Skin of body (tissue), 2 donors: ENCODE data around the gene ARAP3. TPM values are rescaled to one million over a fixed set of nuclear protein-coding genes. Genes with fewer than 3 reads are reported as not detected.

Experiments used
- DNase-seq: peaks from one replicate; lab custom pipeline; 2025; lab: John Stamatoyannopoulos, UW
- total RNA-seq: library from RNA; depleted of rRNA; stranded (reverse); fragments of >200 nt; gene quantifications from one replicate; pipeline ENCODE4 v1.2.3, GENCODE V29; 2014

The ARAP3 gene
- total RNA-seq, 1 donor from 2014 or later = 5.0 TPM

DNA sequence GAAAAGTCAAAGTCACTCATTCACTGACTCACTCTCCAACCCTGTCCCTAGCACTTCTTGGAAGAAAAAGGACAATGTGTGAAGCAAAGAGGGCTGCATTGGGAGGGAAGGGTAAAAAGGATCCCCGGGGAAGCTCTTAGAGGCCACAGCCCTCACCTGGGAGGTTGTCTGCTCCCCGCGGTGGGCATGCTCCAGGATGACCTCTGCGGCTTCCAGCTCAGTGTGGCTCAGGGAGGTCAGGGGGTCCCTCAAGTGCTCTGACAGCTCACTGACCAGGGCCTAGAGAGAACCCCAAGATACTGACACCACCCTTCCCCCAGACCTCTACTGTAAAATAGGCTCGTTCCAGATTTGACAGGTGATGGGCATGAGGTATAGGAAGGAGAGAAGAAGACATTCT is 34.8 kb downstream of the ARAP3 start:
- DNase-seq = no peak

DNA sequence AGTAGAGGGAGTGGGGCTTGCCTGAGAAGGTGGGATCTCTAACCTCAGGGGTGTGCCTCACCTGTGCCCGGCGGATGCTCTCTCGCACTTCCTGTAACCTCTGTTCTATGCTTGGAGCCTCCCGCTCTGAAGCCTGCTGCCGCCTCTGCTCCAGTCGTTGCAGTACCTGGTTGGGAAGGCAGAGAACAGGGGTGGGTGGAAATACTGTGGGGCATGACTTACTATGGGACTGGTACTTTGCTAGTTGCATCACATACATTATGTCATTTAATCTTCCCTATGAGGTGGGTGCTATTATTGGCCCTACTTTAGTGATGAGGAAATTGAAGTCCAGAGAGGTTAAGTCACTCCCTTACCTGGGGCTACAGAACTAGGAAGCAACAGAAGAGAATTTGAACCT is 36.0 kb downstream of the ARAP3 start:
- no peak for DNase-seq

DNA sequence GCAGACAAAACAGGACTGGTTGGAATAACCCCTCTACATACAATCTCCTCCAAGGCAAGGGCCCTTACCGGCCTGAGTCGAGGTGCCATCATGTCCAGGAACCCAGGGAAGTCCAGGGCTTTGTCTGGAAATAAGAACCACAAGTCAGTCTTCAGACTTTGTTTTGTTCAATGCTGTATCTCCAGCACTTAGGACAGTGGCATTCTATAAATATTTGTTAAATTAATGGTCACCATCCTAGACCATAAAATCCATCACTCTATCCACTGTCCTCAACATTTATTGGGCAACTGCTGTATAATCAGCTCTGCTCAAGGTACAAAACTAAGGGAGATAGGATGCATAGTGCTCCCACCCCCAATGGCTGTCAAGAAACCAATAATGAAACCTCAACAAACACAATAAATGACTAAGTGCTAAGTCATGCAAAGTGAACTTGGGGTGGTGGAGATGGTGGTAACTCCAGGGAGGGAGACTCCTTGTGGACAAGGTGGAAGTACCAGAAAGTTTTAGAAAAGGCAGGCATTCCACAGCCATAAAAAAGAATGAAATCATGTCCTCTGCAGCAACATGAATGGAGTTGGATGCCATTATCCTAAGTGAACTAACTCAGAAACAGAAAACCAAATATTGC is 40.3 kb downstream of the ARAP3 start:
- DNase-seq = no peak

DNA sequence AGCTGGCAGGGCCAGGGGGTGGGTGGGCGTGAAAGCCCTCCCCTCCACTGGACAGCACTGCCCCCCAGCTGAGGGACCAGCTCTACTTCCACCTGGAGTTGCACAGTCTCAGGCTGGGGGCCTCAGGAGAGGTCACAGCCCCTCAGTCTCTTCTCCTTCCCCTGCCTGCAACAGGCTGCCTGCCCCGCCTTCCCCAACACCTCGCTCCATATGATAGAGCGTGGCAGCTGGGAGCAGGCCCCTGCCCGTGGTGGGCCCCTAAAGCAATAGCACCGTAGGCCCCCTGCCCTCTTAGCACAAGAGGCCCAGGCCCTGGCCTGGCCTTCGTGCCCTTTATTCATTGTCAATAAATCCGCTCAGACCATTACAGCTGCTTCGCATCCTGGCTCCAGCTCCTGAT is 41.3 kb downstream of the ARAP3 start:
- no peak for DNase-seq

DNA sequence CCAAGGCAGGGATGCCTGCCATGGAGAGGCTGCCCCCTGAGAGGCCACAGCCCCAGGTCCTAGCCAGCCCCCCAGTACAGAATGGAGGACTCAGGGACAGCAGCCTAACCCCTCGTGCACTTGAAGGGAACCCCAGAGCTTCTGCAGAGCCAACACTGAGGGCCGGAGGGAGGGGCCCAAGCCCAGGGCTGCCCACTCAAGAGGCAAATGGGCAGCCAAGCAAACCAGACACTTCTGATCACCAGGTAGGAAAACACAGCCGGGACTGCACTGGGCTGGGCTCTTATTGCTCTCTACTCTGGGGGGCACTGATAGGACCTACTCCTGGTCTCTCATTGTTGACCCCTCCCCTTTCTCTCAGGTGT is 42.0 kb downstream of the ARAP3 start:
- no peak for DNase-seq

DNA sequence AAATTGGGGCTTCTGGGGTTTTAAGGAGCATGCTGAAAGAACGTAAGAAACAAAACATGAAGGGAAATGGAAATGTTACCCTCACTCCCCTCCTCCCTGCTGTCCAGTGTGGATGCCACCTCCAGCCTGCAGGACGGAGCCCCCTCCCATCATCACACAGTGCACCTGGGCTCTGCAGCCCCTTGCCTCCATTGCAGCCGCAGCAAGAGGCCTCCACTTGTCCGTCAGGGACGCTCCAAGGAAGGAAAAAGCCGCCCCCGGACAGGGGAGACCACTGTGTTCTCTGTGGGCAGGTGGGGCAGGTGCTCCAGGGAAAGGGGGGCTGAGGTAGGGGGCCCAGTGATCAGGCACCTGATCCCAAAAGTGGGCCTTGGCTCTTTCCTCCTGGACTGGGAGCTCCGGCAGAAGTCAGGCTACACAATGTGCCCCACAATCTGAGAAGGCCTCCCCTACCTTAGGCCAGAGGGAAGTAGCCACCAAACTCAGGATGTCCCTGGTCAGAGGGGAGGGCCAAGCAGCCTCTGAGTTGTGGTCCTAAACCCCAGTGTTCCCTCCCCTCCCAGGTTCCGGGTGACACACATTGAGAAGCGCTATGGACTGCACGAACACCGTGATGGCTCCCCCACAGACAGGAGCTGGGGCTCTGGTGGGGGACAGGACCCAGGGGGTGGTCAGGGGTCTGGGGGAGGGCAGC is 42.5 kb downstream of the ARAP3 start:
- DNase-seq = no peak

DNA sequence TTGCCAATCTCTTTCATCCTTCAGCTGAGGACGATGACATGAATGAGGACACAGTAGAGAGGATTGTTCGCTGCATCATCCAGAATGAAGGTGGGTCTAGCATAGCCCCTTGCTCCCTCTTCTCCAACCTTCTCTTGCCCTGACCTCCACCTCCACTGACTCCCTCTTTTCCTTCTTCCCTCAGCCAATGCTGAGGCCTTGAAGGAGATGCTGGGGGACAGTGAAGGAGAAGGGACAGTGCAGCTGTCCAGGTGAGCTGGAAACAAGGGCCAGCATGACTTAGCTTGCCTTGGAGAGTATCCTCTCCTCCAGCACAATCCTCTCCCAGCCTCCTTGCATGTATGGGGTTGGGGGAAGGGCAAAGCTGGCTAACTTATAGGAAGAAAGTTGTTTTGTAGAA is 43.3 kb downstream of the ARAP3 start:
- no peak for DNase-seq

DNA sequence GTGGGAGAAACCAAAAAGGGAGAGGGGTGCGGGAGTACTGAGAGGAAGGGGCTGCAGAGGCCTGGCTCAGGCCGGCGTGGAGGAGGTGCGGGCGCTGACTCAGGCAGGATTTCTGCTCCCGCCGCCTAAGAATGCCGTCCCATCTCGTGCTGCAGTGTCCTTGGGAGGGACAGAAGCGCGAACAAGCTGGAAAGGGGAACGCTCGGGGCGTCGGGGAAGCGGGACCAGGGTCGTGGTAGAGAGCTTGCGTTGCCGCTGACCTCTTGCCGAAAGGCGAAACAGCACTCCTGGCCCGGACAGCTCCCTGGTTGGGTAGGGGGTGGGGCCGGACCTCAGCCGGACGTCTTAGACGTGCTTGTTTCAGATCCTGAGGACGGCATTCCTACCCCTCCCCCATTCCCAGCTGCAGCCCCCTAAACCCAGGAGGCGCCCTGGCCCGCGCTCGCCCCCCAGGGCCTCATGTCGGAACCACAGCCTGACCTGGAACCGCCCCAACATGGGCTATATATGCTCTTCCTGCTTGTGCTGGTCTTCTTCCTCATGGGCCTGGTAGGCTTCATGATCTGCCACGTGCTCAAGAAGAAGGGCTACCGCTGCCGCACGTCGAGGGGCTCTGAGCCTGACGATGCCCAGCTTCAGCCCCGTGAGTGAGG is 44.1 kb downstream of the ARAP3 start:
- DNase-seq = no peak

DNA sequence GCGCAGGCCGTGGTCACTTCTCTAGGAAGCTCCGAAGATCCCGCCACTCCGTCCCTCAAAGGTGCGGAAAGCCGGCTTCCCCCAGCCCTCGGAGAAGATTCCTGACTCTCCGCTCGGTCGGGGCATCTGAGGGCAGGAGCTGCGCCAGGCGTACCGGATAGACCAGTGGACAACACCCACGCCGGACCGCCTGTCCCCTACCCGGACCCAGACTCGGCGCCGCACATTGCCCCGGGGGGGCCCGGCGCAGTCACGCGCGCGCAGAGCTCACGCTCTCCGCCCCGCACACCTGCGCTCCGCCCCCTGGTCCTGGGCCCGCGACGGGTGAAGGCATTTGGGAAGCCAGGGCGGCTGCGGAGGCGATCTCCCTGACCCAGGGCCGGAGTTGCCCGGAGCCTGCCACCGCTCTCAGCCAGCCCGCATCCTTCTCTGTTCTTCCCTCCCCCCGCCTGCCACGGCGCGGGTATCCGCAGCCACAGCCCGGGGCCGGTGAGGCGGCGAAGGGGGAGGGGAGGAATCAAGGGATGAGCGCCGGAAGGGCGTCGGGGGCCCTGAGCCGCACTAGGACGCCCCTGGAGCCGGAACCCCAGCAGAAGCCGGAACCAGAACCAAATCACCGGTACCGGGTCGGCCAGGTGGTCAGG is 44.8 kb downstream of the ARAP3 start:
- DNase-seq = no peak

DNA sequence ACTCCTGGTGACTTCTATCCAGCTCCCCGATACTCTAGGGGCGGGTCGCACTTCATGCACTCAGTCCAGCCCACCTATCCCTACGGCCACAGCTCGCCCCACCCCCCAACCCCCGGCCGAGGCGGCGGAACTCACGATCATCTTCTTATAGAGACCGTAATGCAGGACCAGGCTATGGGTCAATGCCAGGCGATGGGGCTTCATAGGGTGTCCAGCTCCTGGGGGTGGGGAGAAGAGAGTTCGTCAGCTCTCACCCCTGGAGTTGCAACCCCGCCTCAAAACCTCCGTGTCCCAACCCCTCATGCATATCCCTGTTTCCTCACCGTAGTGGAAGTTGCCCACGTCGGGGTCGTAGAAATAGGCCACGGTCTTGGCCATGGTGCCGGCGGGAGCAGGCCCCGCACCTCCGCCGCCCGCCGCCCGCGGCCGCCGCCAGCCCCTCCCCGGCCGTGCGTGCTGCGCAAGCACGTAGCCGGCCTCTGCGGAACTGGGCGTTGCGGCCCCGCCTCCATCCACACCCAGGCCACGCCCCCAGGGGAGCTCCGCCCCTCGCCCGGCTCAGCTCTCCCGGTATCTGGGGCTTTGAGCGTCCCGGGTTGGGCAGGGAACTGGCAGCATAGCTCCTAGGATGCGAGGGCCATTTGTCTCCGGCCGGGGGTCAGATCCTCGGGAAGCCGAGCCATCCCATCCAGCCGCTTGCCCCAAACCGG is 45.5 kb downstream of the ARAP3 start, which contains the start of the genes HDAC3 and RELL2:
Gene HDAC3 (minus strand): TSS at position 437 of the 710 bp plus-strand sequence. CDS start 59 bp downstream, at position 378.
Gene RELL2 (plus strand): TSS at position 585 of the 710 bp plus-strand sequence. CDS start 1,229 bp downstream, outside the sequence.
- DNase-seq = peak; percentile 79

DNA sequence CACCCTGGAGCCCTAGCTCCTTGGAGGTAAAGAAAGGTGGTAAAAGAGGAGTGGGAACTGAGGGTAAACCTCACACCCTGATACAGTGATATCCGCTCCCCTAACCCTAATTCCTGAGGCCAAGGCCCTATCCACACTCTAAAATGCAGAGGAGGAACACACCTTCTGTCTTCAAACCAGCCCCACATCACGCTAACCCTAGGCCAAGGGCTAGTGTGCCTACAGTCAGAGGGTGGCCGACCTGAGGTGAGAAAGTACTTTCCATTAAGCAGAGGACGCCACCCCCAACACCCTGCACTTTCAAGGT is 46.0 kb downstream of the ARAP3 start:
- no peak for DNase-seq

DNA sequence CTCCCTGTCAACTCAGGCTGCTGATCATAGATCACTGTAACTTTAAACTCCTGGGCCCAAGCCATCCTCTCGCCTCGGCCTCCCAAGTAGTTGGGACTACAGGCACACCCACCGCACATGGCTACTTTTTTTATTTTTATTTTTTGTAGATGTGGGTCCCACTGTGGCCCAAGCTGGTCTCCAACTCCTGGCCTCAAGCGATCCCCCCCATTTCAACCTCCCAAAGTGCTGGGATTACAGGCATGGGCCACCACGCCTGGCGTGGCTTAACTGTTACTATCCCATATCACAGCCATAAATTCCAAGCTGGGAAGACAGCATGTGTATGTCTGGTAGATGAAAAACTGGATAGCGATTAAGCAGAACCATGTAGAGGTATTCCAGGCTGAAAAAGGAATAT is 46.4 kb downstream of the ARAP3 start:
- no peak for DNase-seq

DNA sequence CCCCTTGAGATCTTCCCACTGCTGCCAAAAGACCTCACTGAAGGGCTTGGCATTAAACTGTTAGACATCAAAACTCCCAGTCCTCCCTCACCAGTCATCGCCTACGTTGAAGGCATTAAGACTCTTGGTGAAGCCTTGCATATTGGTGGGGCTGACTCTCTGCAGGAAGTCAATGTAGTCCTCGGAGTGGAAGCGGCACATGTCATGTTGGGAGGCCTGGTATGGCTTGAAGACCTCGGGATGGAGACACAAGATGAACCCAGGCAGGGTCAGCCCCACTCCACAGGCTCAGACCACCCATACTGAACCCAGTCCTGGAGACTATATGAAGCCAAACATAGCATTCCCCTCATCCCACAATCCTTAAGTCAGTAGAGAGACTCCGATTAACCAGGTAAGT is 47.3 kb downstream of the ARAP3 start:
- DNase-seq = no peak

DNA sequence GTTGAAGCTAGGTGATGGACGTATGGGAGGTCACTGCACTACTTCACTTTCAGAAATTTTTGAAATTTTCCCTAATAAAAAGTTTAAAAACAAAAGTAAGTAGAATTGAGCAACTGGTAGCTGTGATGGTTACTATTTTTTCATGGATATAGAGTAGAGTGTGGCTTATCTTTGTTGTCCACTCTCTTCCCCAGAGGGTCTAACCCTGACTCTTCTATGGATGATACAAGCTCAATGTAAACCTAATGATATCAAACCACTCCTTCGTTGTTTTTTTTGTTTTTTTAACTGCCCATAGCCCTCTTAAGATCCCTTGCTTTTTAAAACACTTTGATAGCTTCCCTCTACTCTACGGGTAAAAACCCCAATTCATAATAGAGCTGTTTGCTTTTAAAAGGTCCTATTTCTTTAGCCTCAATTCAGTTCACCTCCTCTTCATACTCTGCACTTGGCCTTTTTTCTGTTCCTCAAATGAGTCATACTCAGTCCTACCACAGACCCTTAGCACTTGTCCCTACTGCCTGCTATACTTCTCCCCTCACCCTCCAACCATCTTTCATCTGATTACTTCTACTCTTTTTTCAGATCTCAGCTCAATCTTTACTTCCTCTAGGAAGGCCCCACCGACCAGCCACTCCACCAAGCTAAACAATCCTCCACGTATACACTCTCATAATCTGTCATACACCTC is 48.0 kb downstream of the ARAP3 start:
- DNase-seq = no peak

DNA sequence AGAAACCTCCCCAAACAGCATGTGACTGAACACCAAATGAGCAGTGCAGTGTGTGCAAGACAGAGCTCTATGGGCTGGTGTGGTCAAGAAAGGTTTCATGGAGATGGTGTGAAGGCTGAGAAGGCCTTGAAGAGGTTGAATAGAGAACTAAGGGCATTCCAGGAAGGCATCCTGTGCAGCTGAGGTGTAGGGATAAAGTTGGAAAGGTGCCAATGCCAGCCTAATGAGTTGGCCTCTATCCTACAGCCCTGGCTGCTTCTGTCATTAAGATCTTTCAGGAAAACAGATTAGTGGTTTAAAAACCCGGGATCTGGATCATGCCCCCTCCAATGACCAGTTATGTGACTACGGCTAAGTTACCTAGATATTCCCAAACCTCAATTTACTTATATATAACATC is 49.4 kb downstream of the ARAP3 start:
- no peak for DNase-seq

DNA sequence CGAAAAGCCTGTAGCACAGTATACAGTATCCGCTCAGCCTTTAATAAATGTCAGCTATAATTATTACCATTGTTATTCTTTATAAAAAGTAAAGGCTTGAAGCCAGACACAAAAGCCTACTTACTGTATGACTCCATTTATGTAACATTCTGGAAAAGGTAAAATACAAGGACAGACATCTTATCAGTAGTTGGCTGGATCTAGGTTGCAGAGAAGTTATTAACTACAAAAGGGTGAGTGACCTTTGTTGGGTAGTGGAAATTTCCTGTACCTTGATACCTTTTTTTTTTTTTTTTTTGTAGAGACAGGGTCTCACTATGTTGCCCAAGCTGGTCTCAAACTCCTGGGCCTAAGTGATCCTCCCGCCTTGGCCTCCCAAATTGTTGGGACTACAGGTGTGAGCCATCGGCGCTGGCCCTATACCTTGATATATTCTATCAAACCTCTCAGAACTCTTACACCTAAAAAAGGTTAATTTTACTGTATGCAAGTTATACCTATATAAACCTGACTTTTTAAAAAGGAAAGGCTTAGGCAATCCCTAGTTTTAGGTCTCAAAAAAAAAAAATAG is 51.4 kb downstream of the ARAP3 start:
- no peak for DNase-seq

DNA sequence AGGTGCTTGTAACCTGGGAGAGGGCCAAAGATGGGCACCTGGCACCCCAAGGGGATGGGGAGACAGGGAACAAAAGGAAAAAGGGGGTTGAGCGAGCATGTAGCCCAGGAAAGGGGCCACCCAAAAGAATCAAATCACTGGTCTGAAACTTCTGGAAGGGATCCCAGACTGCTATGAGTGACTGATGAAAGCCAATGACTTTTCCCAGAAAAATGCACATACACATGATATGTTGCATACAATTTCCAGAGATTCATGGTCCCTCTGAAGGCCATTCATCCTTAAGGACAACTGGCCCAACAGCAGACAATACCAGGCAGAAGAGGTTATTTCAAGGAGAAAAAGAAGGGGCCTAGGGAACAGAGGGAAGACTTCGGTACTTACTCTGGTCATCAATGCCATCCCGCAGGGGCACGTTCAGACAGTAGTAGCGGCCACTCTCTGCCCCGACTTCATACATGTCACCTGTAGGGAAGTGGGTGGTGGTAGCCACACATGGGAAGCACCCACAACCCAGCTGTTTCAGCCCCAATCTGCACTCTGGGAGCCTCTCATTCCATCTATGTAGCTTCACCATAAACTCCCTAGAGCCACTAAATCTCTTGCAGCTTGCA is 53.7 kb downstream of the ARAP3 start:
- no peak for DNase-seq

DNA sequence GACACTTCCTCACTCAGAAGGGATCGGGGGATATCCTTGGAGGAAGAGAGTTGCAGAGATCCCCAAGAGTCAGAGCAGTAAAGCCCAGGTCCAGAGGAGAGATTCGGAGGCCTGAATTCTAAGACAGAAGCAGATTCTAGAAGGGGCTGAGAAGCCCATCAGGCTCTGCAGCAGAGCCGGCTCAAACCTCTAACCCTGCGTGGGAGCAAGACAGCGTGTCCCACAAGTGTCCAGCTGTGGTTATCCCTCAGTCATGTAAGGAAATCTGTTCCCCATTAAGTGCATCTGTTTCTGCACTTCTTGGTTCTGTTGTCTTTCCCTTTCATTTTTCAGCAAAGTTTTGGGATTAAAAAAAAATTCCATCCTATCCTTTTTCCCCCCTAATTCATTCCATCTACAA is 58.4 kb downstream of the ARAP3 start:
- DNase-seq = peak; percentile 35

DNA sequence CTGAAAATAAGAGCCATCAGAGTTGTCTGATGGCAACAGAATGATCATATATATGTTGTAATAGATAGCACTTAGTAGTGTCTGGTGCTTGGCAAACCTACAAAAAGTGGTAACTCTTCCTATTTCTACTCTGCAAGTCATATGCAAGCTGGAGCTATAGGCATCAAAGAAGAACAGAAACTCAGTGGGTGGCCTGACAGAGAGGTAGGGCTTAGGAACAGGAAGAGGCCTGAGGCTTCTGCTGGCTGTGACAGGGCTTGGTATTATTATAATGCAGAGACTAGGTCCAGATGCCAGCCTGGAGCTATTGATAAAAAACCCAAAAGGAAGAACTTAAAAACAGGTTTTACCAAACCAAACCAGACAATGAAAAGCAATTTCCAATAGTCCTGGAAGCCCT is 58.8 kb downstream of the ARAP3 start:
- DNase-seq = no peak

DNA sequence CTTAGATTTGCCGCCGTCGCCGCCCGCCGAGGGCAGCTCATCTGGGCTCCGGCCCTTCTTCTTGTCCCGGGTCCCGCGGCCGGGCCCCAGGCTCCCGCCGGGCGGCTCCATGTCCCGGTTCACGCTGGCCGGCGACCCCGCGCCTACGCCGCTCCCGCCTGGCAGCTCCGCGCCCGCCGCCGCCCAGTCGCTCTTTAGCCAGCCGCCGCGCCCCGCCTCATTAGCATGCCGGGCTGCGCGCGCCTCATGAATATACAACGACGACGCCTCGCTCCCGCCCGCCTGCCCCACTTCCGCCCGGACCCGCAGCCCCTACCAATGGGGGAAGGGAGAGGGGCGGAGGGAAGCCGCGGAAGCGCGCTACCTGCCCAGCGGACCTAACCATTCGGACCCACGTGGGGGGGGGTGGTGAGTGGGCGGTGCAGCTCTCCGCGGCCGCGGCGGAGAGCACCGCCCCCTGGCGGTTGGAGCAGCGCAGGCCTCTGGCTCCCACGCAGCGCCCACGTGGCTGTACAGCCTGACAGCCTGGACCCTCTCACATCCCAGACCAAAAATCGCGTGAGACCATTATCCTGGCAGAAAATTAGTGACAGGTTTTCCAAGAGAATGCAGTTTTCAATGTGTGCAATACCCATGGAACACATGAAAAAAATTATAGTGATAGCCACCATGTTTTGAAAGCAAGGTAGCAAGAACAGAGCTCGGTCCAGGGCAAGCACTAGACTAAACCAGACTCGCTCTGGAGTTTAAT is 63.1 kb downstream of the ARAP3 start, which contains the start of gene DIAPH1:
Gene DIAPH1 (minus strand): TSS at position 197 of the 751 bp plus-strand sequence. CDS start 86 bp downstream, at position 111.
- peak; percentile 95 for DNase-seq
